Neural cell (in vitro differentiated cells): ENCODE measurements around the gene SRSF1.

Source experiments
- CTCF ChIP-seq: fragments of 450-650 bp; IDR thresholded peaks from 2 replicates; pipeline ENCODE4 v1.5.1; 2014; ENCODE audit warnings: antibody characterized with exemption, mild to moderate bottlenecking, moderate library complexity; ENCODE audit not compliant: poor library complexity, severe bottlenecking
- EP300 ChIP-seq: fragments of 450-650 bp; conservative IDR thresholded peaks from 2 replicates; pipeline ENCODE4 v1.6.1; 2014; ENCODE audit warnings: antibody characterized with exemption, mild to moderate bottlenecking, moderate library complexity; ENCODE audit not compliant: poor library complexity, severe bottlenecking
- EZH2 ChIP-seq: fragments of 200-600, 300-800 bp; shearing (Covaris generic), sonication (generic); IDR thresholded peaks from 2 replicates; pipeline ENCODE4 v1.6.1; 2014; ENCODE audit warnings: antibody characterized with exemption, low read length, borderline replicate concordance, mild to moderate bottlenecking; ENCODE audit not compliant: insufficient read depth, poor library complexity, severe bottlenecking
- POLR2AphosphoS5 ChIP-seq: IDR thresholded peaks from 2 replicates; pipeline ENCODE4 v1.6.1; 2012
- RAD21 ChIP-seq: fragments of 450-650 bp; conservative IDR thresholded peaks from 2 replicates; pipeline ENCODE4 v1.6.1; 2014; ENCODE audit warnings: antibody characterized with exemption, mild to moderate bottlenecking, moderate library complexity
- REST ChIP-seq: IDR thresholded peaks from 2 replicates; pipeline ENCODE4 v1.6.1; 2012; ENCODE audit warnings: borderline replicate concordance
- SMC3 ChIP-seq: fragments of 450-650 bp; conservative IDR thresholded peaks from 2 replicates; pipeline ENCODE4 v1.6.1; 2014; ENCODE audit warnings: antibody characterized with exemption, mild to moderate bottlenecking, moderate library complexity; ENCODE audit not compliant: poor library complexity

GRCh38 chr17:57980522-57980921 lies 26.5 kb downstream of the SRSF1 start:
- no peak for TF ChIP-seq CTCF
- no peak for TF ChIP-seq POLR2AphosphoS5
- no peak for TF ChIP-seq EP300
- no peak for TF ChIP-seq RAD21
- TF ChIP-seq REST, result no peak
- no peak for TF ChIP-seq EZH2
- no peak for TF ChIP-seq SMC3
